AG10803 (cell line): ENCODE results near the gene FBXL17.
A peak's percentile ranks its signal among the peaks of the same experiment; 100 is the strongest.

Experiments
- DNase-seq: peaks from one replicate; pipeline ENCODE4 v3.0.0; 2010; ENCODE audit warnings: low read depth
- H3K4me3 ChIP-seq: 2 replicates; pipeline ENCODE4 v1.5.1; 2011; ENCODE audit warnings: mild to moderate bottlenecking, low read length, control low read depth
- TF ChIP-seq, protein P1 (sequence below): conservative IDR thresholded peaks from 2 replicates; pipeline ENCODE4 v1.5.1; 2011; ENCODE audit warnings: mild to moderate bottlenecking, low read length, control low read depth, inconsistent platforms

Gene FBXL17

DNA sequence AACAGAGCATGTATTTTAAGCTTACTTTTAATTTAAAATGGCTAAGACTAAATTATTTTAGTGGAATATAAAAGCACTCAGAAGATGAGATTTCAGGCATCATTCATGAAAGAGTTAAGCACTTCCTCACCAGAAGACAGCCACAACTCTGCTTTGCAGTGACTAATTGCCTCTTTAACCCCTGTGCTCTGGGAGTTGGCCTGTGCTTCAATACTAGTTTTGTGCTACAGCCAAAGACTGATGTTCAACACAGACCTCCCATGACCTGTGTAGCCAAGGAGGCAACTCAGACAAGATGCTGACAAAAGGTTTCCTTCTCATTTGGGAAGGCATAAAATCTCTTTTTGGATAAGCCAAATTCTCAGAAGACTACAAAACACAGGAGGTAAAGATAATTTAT, 353.5 kb downstream of the FBXL17 start:
- no peak overlapping the region for H3K4me3 ChIP-seq
- DNase-seq = peak; percentile 25
- TF ChIP-seq, protein P1, sequence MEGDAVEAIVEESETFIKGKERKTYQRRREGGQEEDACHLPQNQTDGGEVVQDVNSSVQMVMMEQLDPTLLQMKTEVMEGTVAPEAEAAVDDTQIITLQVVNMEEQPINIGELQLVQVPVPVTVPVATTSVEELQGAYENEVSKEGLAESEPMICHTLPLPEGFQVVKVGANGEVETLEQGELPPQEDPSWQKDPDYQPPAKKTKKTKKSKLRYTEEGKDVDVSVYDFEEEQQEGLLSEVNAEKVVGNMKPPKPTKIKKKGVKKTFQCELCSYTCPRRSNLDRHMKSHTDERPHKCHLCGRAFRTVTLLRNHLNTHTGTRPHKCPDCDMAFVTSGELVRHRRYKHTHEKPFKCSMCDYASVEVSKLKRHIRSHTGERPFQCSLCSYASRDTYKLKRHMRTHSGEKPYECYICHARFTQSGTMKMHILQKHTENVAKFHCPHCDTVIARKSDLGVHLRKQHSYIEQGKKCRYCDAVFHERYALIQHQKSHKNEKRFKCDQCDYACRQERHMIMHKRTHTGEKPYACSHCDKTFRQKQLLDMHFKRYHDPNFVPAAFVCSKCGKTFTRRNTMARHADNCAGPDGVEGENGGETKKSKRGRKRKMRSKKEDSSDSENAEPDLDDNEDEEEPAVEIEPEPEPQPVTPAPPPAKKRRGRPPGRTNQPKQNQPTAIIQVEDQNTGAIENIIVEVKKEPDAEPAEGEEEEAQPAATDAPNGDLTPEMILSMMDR = no peak

DNA sequence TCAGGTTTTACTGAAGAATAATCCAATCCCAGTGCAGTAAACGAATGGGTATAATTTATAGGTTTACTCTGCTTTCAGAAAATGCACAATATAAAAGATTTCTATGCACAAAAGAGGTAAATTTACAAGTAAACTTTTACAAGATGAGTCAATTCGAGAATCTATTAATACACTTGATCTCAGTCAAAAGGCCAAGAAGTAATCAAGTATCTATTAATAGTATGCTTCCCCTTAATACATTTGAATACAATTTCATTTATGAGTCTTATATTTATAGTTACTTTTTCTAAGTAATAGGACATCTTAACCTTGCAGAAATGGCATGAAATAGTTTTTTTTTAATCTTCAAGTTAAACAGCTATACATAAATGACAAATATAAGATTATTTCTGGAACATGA, 355.9 kb downstream of the FBXL17 start:
- no peak overlapping the region for H3K4me3 ChIP-seq
- TF ChIP-seq, protein P1 = no peak
- DNase-seq = no peak

DNA sequence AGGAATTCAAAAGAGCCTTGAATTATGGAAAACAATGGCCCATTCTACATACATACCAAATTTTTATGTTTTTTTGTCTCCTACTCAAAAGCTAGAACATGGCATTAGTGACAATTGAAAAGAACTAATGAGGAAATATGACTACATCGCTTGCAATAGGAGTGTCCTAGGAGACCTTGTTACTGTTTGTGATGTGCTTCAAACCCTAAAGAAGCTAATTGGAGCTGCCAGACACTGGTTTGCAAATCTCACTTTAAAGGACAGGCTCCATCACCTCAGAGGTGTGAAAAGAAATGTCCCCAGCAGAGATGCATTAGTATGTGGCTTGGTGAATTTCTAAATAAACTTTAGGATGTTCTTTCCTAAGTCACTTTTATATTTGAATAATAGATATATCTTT, 356.9 kb downstream of the FBXL17 start:
- DNase-seq = no peak
- no peak overlapping the region for H3K4me3 ChIP-seq
- TF ChIP-seq, protein P1 = no peak

DNA sequence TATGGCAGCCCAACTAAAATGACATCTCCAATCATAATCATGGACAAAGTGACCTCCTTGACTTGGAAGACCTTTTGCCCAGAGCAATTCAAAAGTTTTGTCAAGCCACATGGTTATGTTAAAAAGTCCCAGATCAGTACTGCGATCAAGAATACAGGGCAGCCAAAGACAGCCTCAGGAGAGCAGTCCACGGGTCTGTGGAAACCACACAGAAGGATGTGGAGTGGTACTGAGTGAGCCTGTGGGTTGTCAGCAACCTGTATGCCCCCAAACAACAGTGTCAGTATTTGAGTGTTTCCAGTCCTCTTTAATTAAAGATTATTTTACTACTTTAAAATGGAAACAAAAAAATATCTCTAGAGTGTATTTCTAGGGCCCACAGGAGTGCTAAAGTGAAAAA, 365.8 kb downstream of the FBXL17 start:
- no peak for DNase-seq
- no peak overlapping the region for H3K4me3 ChIP-seq
- TF ChIP-seq, protein P1 = no peak

DNA sequence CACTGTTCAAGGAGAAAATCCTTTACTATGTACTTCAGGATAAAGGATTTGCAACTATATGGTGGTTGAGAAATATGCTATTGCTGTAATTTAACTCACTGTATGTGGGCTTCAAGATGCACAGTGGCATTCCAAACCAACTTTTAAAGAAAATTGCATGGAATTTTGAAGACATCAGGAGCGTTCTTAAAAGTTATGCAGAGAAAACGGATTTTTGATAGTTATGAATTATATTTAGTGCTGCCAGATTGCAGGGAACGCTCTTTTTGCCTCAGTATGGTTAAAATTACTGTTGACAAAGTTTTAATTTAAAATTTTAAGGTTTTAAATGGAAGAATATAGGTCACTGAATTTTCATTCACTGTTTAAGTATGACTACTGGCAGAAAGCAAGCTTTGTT, 375.1 kb downstream of the FBXL17 start:
- TF ChIP-seq, protein P1 = no peak
- no peak for DNase-seq
- no peak overlapping the region for H3K4me3 ChIP-seq

DNA sequence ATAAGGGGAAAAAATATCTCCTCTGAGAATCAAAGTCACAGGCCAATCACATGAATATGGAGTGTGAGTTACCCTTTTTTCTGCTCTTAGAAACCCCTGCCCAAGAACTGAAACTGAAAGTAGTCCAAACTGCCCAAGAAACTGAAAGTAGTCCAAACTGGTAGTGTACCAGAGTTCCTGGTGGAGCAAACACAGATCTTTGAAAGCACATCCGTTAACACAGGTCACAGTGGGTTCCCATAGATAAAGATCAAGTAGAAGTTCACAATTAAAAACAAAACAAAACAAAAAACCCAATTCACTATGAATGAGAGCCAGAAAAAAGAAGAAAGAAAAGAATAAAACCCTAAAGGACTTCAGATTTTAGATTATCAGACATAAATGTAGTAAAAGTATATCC, 378.7 kb downstream of the FBXL17 start:
- TF ChIP-seq, protein P1 = no peak
- DNase-seq = peak; percentile 42
- H3K4me3 ChIP-seq = peak overlapping the region; percentile 38

DNA sequence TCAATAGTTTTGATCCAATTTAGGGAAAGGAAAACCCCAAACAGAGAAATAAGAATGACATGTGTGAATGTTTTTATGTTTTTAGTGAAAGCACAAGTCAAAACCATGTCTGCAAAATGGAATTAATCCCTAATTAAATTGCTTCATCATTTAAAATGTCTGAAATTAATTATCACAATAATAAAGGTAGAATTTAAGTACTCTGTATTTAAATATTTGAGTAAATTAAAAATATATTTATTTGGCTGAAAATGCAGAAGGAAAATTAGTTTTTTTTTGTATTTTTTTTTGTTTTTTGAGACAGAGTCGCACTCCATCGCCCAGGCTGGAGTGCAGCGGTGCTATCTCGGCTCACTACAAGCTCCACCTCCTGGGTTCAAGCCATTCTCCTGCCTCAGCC, 380.7 kb downstream of the FBXL17 start:
- DNase-seq = no peak
- H3K4me3 ChIP-seq = no peak overlapping the region
- TF ChIP-seq, protein P1 = no peak
